CD1c-positive myeloid dendritic cell (primary cell): Measurements from ENCODE around the gene TRIM33.
A peak's percentile ranks its signal among the peaks of the same experiment; 100 is the strongest.
"Not testable (repeated sequence)": the region's sequence is repeated elsewhere in the genome, so short reads cannot be mapped to it uniquely, and the experiment has no call there.

Source experiments
- DNase-seq: peaks from one replicate; pipeline ENCODE4 v3.0.0-alpha.2; 2016; ENCODE audit errors: extremely low spot score

The TRIM33 gene

GRCh38 chr1:114510274-114511031 is 550 bp downstream of the TRIM33 start:
- no peak for DNase-seq

- DNase-seq, result peak; percentile 23
Measured at GRCh38 chr1:114509596-114510273, 1.3 kb downstream of the TRIM33 start.

GRCh38 chr1:114508386-114508898 is 2.6 kb downstream of the TRIM33 start:
- DNase-seq, result no peak

- DNase-seq, result no peak
Measured at GRCh38 chr1:114507513-114507912, 3.5 kb downstream of the TRIM33 start.

- DNase-seq, result peak; percentile 53
Measured at GRCh38 chr1:114505148-114505561, 5.8 kb downstream of the TRIM33 start.

- no peak for DNase-seq
Measured at GRCh38 chr1:114503916-114504422, 7.0 kb downstream of the TRIM33 start.

- DNase-seq, result no peak
Measured at GRCh38 chr1:114502080-114502479, 8.9 kb downstream of the TRIM33 start.

GRCh38 chr1:114499478-114499877 is 11.5 kb downstream of the TRIM33 start:
- DNase-seq, result no peak

GRCh38 chr1:114496089-114496488 is 14.9 kb downstream of the TRIM33 start:
- DNase-seq, result no peak

- no peak for DNase-seq
Measured at GRCh38 chr1:114495486-114495885, 15.5 kb downstream of the TRIM33 start.

- DNase-seq, result no peak
Measured at GRCh38 chr1:114492978-114493377, 18.0 kb downstream of the TRIM33 start.

GRCh38 chr1:114490274-114490693 is 20.7 kb downstream of the TRIM33 start:
- no peak for DNase-seq

GRCh38 chr1:114488739-114489138 is 22.3 kb downstream of the TRIM33 start:
- no peak for DNase-seq

- no peak for DNase-seq
Measured at GRCh38 chr1:114485286-114485685, 25.7 kb downstream of the TRIM33 start.

GRCh38 chr1:114482585-114482984 is 28.4 kb downstream of the TRIM33 start:
- peak; percentile 56 for DNase-seq

- DNase-seq, result not testable (repeated sequence)
Measured at GRCh38 chr1:114479636-114480035, 31.4 kb downstream of the TRIM33 start.

- no peak for DNase-seq
Measured at GRCh38 chr1:114479134-114479533, 31.9 kb downstream of the TRIM33 start.

- no peak for DNase-seq
Measured at GRCh38 chr1:114473796-114474195, 37.2 kb downstream of the TRIM33 start.

GRCh38 chr1:114472408-114472807 is 38.6 kb downstream of the TRIM33 start:
- DNase-seq, result no peak

- no peak for DNase-seq
Measured at GRCh38 chr1:114470681-114471080, 40.3 kb downstream of the TRIM33 start.

GRCh38 chr1:114468710-114469468 is 42.1 kb downstream of the TRIM33 start:
- DNase-seq, result no peak

GRCh38 chr1:114468047-114468446 is 43.0 kb downstream of the TRIM33 start:
- DNase-seq, result no peak
